GM12872 (cell line): ENCODE data around the gene UBE4B.

Experiments
- CTCF ChIP-seq: IDR thresholded peaks from 3 replicates; pipeline ENCODE4 v1.5.1; 2011; ENCODE audit warnings: low read depth, mild to moderate bottlenecking, low read length, moderate library complexity; ENCODE audit not compliant: insufficient read depth

UBE4B gene

GRCh38 chr1:10048601-10049000 lies 15.8 kb downstream of the UBE4B start:
- no peak for TF ChIP-seq CTCF

DNA sequence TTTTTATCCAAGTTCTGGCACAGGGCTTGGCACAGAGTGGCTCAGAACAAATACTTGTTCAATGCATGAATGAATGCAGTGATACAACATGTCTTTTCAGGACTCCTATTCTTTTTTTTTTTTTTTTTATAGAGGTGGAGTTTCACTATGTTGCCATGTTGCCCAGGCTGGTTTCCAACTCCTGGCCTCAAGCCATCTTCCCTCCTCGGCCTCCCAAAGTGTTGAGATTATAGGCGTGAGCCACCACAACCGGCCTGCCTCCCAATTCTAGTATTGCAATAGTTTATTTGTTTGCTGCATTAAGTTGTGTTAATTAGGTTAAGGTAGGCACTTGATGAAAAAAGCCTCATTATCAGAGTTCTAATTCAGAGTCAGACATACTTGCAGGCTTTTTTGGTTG lies 17.9 kb downstream of the UBE4B start:
- TF ChIP-seq CTCF, result no peak

DNA sequence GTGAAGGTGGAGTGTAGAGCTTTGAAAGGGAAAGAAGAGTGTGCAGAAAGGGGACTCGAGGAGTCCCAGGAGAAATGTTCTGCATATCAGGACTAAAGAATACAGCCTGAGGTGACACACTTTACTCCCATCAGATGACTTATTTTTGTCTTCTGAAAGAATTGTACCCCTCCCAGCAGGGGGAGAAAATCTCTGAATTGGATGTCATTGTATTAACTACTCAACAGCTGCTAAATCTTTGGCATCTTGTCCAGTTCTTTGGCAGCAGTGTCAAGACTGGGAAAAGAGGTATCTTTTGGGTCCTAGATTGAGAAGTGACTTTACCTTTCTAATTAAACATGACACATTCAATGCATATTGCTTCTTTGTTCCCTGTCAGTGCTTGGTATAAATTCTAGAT lies 18.9 kb downstream of the UBE4B start:
- TF ChIP-seq CTCF, result no peak

DNA sequence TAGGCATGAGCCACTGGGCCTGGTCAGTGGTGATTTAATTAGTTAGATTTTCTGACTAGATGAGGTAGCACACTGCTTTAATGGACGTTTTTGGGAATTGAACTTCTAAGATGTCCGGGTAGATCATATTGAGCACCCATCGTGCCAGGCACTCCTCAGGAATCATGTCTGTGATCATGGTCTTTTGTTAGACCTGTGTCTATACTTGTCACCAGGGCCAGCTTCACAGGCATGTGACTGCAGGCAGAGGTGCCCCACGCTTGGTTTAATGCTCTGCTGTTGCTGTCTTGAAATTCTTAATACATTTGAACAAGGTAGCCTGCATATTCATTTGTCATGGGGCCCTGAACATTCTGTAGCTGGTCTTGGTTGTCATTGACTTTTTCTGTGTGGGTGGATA lies 19.6 kb downstream of the UBE4B start:
- no peak for TF ChIP-seq CTCF

GRCh38 chr1:10054465-10054864 lies 21.7 kb downstream of the UBE4B start:
- no peak for TF ChIP-seq CTCF

GRCh38 chr1:10056599-10056987 lies 23.8 kb downstream of the UBE4B start:
- no peak for TF ChIP-seq CTCF

DNA sequence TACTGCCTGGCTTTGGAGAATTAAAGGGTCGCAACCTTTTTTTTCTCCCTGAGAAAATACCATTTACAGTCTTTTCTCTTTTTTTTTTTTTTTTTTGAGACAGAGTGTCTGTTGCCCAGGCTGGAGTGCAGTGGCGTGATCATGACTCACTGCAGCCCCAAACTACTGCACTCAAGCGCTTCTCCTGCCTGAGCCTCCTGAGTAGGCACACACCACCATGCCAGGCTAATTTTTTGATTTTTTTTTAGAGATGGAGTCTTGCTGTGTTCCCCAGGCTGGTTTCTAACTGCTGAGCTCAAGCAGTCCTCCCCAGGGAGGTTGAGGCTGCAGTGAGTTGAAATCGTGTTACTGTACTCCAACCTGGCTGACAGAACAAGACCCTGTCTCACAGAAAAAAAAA lies 24.6 kb downstream of the UBE4B start:
- TF ChIP-seq CTCF, result no peak

GRCh38 chr1:10057796-10058195 lies 25.0 kb downstream of the UBE4B start:
- no peak for TF ChIP-seq CTCF
